Measurements from ENCODE around the gene KCNMA1.

DNA sequence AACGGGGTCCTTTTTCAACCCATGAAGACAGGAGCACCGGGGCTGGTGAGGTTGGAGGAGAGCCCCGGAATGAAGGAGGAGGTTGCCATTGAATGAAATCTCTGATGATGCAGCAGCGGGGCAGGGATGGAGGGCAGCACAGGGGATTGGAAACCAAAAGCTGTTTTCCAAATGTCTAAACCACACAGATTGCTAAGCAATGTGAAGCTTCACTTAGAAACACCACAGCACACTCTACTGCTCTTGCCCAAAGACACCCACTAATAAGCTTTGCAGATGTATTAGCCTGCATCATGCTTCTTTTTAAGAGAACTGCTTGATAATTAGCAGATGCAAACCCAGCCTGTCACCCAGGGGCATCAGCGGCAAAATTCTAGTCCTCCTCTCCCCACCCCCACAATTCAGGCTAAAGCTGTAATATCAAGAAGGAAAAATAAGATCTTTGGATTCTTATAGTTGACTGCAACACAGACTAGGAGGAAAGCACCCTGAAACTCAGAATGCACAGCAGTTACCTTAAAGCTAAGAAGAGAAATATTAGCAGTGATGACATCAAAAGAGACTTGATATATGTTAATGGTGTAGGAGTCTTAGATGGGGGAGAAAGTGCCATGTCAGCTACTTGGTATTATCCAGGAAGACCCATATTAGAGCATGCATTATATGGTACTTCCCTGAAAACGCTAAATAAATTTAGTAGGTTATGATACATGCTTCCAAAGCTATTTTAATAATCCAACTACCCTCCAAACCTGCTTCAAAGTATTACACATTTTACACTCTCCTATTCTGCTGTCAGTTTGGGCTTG, 666.7 kb downstream of the KCNMA1 start:
- TF ChIP-seq, protein P1, sequence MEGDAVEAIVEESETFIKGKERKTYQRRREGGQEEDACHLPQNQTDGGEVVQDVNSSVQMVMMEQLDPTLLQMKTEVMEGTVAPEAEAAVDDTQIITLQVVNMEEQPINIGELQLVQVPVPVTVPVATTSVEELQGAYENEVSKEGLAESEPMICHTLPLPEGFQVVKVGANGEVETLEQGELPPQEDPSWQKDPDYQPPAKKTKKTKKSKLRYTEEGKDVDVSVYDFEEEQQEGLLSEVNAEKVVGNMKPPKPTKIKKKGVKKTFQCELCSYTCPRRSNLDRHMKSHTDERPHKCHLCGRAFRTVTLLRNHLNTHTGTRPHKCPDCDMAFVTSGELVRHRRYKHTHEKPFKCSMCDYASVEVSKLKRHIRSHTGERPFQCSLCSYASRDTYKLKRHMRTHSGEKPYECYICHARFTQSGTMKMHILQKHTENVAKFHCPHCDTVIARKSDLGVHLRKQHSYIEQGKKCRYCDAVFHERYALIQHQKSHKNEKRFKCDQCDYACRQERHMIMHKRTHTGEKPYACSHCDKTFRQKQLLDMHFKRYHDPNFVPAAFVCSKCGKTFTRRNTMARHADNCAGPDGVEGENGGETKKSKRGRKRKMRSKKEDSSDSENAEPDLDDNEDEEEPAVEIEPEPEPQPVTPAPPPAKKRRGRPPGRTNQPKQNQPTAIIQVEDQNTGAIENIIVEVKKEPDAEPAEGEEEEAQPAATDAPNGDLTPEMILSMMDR (IDR thresholded peaks at IDR 0.05) = no peak
- no peak for TF ChIP-seq POLR2A (IDR thresholded peaks at IDR 0.05)

Data from vagina (tissue), 2 donors.